Stimulated activated CD8-positive, alpha-beta memory T cell treated with anti-CD3 and anti-CD28 coated beads, Interleukin-12 subunit alpha, Interleukin-12 subunit beta, amount 100 ng/mL, for 24 hours (primary cell): ENCODE measurements around the gene KCNMA1.

Source experiments
- DNase-seq: peaks from one replicate; pipeline ENCODE4 v3.0.0-alpha.2; 2020; ENCODE audit errors: extremely low read depth

Gene KCNMA1

GRCh38 chr10:77455561-77455960 lies 182.0 kb downstream of the KCNMA1 start:
- no peak for DNase-seq

- no peak for DNase-seq
Observed at GRCh38 chr10:77452952-77453564, 184.6 kb downstream of the KCNMA1 start.

- no peak for DNase-seq
Observed at GRCh38 chr10:77451886-77452285, 185.7 kb downstream of the KCNMA1 start.

GRCh38 chr10:77448226-77448625 lies 189.4 kb downstream of the KCNMA1 start:
- DNase-seq: no peak

- no peak for DNase-seq
Observed at GRCh38 chr10:77446700-77447099, 190.9 kb downstream of the KCNMA1 start.

GRCh38 chr10:77445547-77445946 lies 192.1 kb downstream of the KCNMA1 start:
- no peak for DNase-seq

- no peak for DNase-seq
Observed at GRCh38 chr10:77444041-77444440, 193.6 kb downstream of the KCNMA1 start.

GRCh38 chr10:77442699-77443189 lies 194.9 kb downstream of the KCNMA1 start:
- no peak for DNase-seq

- DNase-seq: no peak
Observed at GRCh38 chr10:77441353-77442166, 196.0 kb downstream of the KCNMA1 start.

GRCh38 chr10:77436257-77436975 lies 201.2 kb downstream of the KCNMA1 start:
- DNase-seq: no peak

- no peak for DNase-seq
Observed at GRCh38 chr10:77433546-77433945, 204.1 kb downstream of the KCNMA1 start.

- DNase-seq: no peak
Observed at GRCh38 chr10:77431980-77432797, 205.4 kb downstream of the KCNMA1 start.

- no peak for DNase-seq
Observed at GRCh38 chr10:77431209-77431611, 206.4 kb downstream of the KCNMA1 start.

- DNase-seq: no peak
Observed at GRCh38 chr10:77430530-77430929, 207.1 kb downstream of the KCNMA1 start.

- DNase-seq: no peak
Observed at GRCh38 chr10:77428691-77429395, 208.8 kb downstream of the KCNMA1 start.

- DNase-seq: no peak
Observed at GRCh38 chr10:77424257-77424656, 213.4 kb downstream of the KCNMA1 start.

- DNase-seq: no peak
Observed at GRCh38 chr10:77422491-77423338, 214.9 kb downstream of the KCNMA1 start.

GRCh38 chr10:77421591-77421990 lies 216.0 kb downstream of the KCNMA1 start:
- DNase-seq: no peak

- DNase-seq: no peak
Observed at GRCh38 chr10:77420947-77421523, 216.6 kb downstream of the KCNMA1 start.

GRCh38 chr10:77419979-77420378 lies 217.6 kb downstream of the KCNMA1 start:
- no peak for DNase-seq
